ENCODE data around the gene KASH5.
A peak's percentile ranks its signal among the peaks of the same experiment; 100 is the strongest.

Gene KASH5

DNA sequence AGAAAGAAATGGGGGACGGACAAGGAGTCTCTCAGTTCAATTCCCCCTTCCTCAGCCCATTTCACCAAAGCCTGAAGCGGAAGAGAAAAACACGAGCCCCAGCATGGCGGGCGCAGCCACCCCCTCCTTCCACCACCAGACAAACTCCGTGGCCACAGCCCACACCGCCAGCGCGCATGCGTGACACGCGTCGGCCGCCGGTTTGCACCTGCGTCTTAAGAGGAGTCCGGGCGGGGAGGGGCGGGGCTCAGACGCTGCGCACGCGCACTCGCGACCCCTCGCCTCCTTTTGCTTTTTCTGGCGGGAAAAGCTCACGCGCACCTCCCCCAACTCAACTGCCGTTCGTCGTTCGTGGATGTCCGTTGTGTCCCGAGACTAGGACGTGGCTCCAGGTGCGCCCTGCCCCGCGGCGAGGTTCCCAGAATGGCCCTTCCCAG lies at the start of gene KASH5:
Gene KASH5 (plus strand): TSS at position 314 of the 437 bp plus-strand sequence. CDS start 2,635 bp downstream, outside the sequence.
- DNase-seq: peak; percentile 78

DNA sequence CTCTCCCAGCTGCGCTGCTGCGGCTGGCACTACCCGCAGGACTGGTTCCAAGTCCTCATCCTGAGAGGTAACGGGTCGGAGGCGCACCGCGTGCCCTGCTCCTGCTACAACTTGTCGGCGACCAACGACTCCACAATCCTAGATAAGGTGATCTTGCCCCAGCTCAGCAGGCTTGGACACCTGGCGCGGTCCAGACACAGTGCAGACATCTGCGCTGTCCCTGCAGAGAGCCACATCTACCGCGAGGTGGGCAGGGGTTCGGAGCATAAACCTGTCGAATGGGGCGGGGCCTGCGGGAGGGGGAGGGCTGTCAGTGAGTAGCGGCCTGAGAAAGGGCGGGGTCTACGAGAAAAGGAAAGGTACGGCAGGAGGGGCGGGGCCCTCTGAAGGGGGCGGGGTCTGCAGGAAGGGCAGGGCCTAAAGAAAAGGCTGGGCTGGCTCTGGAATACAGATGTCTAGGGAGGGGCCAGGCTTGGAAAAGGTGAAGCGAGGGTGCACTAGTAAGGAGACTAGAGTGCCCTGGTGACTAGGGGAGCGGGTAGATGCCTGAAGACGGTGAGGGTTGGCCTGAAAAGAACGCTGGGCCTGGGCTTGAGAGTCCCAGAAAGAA lies 49.3 kb upstream of the KASH5 start:
- DNase-seq: no peak

- no peak for DNase-seq
Observed at GRCh38 chr19:49339301-49340068, 48.6 kb upstream of the KASH5 start.

DNA sequence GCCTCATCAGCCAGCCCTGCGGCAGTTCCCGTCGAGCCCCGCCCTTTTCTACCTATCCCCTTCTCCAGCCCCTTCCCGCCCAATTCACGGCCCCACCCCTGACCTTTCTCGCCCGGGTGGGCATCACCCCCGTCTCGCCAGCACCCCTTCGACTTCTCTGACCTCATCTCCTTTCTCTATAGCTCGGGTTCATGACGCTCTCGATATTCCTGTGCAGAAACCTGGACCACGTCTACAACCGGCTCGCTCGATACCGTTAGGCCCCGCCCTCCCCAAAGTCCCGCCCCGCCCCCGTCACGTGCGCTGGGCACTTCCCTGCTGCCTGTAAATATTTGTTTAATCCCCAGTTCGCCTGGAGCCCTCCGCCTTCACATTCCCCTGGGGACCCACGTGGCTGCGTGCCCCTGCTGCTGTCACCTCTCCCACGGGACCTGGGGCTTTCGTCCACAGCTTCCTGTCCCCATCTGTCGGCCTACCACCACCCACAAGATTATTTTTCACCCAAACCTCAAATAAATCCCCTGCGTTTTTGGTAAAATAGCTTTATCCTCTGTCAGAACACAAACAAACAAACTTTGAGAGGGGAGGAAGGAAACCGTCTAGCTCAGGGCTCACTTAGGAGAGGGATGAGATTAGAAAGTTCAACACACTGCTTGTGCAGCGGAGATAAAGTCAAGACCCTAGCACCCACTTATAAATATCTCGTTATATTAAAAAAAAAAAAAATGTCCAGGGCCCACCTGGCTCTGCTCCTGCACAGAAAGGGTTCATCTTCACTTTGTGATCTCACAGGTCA lies 47.8 kb upstream of the KASH5 start:
- no peak for DNase-seq

GRCh38 chr19:49340865-49341718 lies 47.0 kb upstream of the KASH5 start:
- DNase-seq: no peak

- DNase-seq: no peak
Observed at GRCh38 chr19:49342291-49342721, 45.7 kb upstream of the KASH5 start.

DNA sequence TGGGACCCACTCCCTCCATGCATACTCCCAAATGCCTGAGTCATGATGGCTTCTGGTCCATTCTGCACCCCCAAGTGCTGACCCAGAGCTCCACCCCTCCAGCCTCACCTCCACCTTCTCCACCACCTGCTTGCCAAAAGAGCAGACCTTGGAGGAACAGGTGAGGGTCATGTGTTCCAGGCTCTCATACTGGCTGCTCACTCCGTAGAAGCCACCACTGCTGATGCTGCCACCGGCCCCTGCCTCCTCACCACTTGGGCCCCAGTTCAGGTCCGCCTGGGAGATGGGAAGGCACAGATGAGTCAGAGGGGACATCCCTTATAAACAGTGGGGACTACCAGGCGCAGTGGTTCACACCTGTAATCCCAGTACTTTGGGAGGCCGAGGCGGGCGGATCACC lies 44.9 kb upstream of the KASH5 start:
- no peak for DNase-seq

GRCh38 chr19:49344505-49345423 lies 43.3 kb upstream of the KASH5 start:
- no peak for DNase-seq

GRCh38 chr19:49347191-49347590 lies 40.9 kb upstream of the KASH5 start:
- DNase-seq: no peak

- DNase-seq: no peak
Observed at GRCh38 chr19:49347835-49348234, 40.2 kb upstream of the KASH5 start.

DNA sequence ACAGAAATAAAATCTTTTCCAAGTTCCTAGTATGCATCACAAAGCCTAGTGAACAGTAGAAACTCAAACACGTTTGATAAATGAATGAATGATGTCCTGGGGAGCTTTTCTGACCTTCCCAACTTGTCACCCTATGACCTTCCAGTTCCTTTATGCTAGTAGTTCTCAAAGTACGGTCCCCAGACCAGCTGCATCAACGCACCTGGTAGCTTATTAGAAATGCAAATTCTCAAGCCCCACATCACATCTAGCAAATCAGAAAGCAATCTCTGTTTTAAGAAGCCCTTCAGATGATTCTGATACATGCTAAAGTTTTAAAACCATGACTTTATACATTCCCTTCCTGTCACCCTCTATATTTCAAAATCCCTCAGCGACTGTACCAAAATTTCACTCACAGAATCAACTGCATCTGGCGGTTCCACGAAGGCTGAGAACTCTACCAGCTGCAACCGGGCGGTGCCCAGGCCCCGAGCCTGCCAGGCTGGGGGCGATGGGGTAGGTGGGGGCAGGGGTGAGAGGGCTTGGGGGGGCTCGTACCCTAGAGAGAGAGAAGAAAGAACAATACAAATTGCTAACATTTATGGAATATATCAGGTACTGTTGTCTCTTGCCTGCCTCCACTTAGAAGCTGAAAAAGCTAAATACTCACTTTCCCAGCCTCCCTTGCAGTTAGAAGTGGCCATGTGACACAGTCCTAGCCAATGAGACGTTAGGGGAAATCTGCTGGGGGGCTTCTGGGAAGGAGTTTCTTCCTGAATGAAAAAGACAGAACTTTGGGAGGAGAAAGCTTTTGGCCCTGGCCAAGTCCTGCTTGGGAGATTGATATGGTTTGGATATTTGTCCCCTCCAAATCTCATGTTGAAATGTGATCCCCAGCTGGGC lies 39.5 kb upstream of the KASH5 start:
- no peak for DNase-seq

DNA sequence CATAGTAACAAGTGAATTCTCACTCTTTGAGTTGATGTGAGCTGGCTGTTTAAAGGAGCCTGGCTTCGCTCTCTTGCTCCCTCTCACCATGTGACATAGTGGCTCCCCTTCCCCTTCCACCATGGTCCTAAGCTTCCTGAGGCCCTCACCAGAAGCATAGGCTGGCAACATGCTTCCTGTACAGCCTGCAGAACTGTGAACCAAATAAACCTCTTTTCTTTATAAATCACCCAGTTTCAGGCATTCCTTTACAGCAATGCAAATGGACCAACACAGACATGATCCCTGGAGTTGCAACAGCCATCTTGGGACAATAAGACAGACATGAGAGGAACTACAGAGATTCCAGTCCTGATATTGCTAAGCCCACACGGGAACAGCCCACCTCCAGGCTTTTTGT lies 38.5 kb upstream of the KASH5 start:
- DNase-seq: no peak

DNA sequence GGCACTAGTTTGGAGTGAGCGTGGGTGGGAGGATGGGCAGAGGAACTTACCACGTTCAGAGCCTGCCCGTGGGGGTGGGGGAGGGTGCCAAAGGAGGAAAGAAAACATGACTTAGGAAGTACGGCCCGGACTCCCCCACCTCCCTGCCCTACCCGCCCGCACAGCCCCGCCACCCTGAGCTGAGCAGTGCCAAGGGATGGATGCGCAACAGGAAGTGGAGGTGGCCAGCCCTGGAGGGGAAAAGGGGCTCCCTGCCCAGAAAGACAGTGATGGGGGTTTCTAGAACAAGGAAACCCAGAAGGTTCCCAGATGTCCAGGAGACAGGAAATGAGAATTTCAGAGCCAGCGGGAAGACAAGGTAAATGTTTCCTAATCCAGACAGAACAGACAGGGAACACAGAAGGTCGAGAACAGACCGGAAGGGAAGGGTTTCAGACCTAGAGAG lies 32.1 kb upstream of the KASH5 start:
- no peak for DNase-seq

DNA sequence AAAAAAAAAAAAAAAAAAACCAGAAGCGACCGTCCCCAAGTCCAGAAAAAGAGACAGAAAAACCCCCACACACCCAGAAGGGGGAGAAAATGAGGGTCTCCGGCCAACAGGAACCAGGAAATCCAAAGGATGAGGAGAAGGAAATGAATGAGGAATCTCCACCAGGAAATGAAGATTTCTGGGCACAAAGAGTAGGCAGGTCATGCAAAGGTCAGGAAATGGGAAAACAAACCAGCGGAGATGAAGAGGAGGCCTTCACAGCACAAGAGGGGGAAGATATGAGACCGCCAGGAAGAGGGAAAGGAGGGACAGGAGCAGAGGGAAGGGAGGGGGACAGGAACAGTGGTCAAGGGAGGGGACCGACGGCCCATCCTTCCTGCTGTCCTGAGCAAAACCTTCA lies 31.7 kb upstream of the KASH5 start:
- DNase-seq: no peak

DNA sequence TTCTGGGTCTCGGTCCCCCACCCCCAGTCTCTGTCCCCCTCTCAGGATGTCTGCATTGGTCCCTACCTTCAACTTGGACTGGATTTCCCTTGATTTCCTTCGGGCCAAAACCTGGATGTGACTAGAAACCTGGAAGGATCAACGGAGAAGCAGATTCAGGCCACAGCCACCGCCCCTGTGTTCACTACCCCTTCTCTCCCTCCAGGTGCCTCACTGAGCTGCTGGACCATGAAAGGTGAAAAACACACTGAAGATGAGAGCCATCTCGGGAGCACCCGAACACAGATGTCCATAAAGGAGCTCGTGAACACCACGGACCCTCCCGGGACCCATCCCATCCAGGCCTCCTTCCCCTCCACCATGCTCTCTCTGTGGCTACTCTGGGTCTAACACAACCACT lies 30.9 kb upstream of the KASH5 start:
- DNase-seq: no peak

GRCh38 chr19:49359851-49360820 lies 27.9 kb upstream of the KASH5 start:
- DNase-seq: no peak

GRCh38 chr19:49361438-49362047 lies 26.5 kb upstream of the KASH5 start:
- DNase-seq: no peak

DNA sequence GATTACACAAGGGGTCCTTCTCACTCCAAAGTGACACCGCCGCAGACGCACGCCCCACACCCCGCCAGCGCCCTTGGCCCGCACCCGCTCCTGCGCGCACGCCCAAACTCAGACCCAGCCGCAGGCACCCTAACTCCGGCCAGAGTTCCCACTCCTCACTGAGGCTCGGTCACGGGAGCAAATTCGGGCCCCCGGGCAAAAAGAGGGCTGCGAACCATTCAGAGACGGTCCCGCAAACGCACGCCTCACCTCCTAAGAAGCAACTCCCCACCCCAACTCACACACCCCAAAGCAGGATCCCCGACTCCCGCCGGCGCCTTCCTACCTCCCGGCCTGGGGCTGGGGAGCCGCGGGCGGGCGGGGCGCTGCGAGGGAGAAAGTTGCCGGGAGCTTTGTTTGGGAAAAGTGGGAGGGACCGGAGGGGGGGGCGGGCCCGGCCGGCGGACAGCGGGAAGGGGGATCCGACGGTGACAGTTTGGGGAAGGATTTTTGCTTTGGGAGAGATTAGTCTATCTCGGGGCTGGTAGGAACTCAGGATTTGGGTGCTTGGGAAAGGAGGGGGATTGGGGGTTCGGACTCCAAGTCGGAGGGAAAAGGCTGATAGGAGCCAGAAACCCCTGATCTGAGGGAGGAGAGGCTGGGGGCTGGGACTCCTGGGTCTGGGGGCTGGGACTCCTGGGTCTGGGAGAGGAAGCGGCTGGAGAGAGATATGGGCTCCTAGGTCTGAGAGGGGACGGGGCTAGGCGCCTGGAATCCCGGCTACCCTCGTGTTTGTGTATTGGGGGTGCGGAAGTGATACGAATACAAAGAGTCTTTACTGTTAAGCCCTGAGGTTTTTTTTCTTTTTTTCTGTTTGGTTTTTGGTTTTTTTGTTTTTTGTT lies 25.8 kb upstream of the KASH5 start, which contains the start of gene TEAD2:
Gene TEAD2 (minus strand): TSS at position 369 of the 881 bp plus-strand sequence. CDS start 2,341 bp downstream, outside the sequence.
- DNase-seq: no peak
